HT1080 (cell line): ENCODE results near the gene HPCAL1. TPM values are rescaled to one million over a fixed set of nuclear protein-coding genes. Genes with fewer than 3 reads are reported as not detected.

Source experiments
- DNase-seq: peaks from one replicate; pipeline ENCODE4 v3.0.0-alpha.2; 2015; ENCODE audit warnings: low read depth
- total RNA-seq: library from RNA; depleted of rRNA; stranded (reverse); fragments of >200 nt; shearing (Covaris generic); gene quantifications from 2 replicates; pipeline ENCODE4 v1.2.3, GENCODE V29; 2014

Gene HPCAL1
- total RNA-seq, 1 experiment from 2014 or later: 201 TPM

GRCh38 chr2:10419553-10420257 is 117.0 kb downstream of the HPCAL1 start:
- DNase-seq: no peak

GRCh38 chr2:10422251-10422650 is 119.5 kb downstream of the HPCAL1 start:
- no peak for DNase-seq

GRCh38 chr2:10422732-10423399 is 120.2 kb downstream of the HPCAL1 start:
- no peak for DNase-seq

- DNase-seq: no peak
Observed at GRCh38 chr2:10423400-10423774, 120.7 kb downstream of the HPCAL1 start.

GRCh38 chr2:10424051-10424450 is 121.3 kb downstream of the HPCAL1 start:
- no peak for DNase-seq

- no peak for DNase-seq
Observed at GRCh38 chr2:10424916-10425505, 122.3 kb downstream of the HPCAL1 start.

GRCh38 chr2:10425699-10426098 is 123.0 kb downstream of the HPCAL1 start:
- no peak for DNase-seq

- DNase-seq: no peak
Observed at GRCh38 chr2:10426726-10427617, 124.3 kb downstream of the HPCAL1 start.

- no peak for DNase-seq
Observed at GRCh38 chr2:10427618-10427949, 124.9 kb downstream of the HPCAL1 start.

GRCh38 chr2:10428355-10428754 is 125.7 kb downstream of the HPCAL1 start:
- DNase-seq: no peak

- no peak for DNase-seq
Observed at GRCh38 chr2:10428924-10429323, 126.2 kb downstream of the HPCAL1 start.

- no peak for DNase-seq
Observed at GRCh38 chr2:10430886-10431622, 128.3 kb downstream of the HPCAL1 start.

- DNase-seq: no peak
Observed at GRCh38 chr2:10431797-10432196, 129.1 kb downstream of the HPCAL1 start.

- no peak for DNase-seq
Observed at GRCh38 chr2:10432311-10433181, 129.8 kb downstream of the HPCAL1 start.

GRCh38 chr2:10433264-10433946 is 130.7 kb downstream of the HPCAL1 start:
- no peak for DNase-seq

- DNase-seq: no peak
Observed at GRCh38 chr2:10433947-10434885, 131.5 kb downstream of the HPCAL1 start.

GRCh38 chr2:10434886-10435819 is 132.4 kb downstream of the HPCAL1 start:
- DNase-seq: peak; percentile 77
